NCI-H526 treated with DMSO at 0.1 percent for 48 hours (cell line): ENCODE results near the gene PHYKPL.
"Not testable (repeated sequence)": the region's sequence is repeated elsewhere in the genome, so short reads cannot be mapped to it uniquely, and the experiment has no call there.

Experiments
- DNase-seq: peaks from one replicate; lab custom pipeline; 2025; lab: John Stamatoyannopoulos, UW

The PHYKPL gene

GRCh38 chr5:178239626-178240301, 7.2 kb upstream of the PHYKPL start:
- not testable (repeated sequence) for DNase-seq

GRCh38 chr5:178238711-178239592, 6.3 kb upstream of the PHYKPL start:
- DNase-seq, result no peak

- DNase-seq, result no peak
Measured at GRCh38 chr5:178238313-178238635, 5.7 kb upstream of the PHYKPL start.

GRCh38 chr5:178237431-178238312, 5.1 kb upstream of the PHYKPL start:
- no peak for DNase-seq

- DNase-seq, result no peak
Measured at GRCh38 chr5:178236679-178237078, 4.1 kb upstream of the PHYKPL start.

GRCh38 chr5:178236126-178236525, 3.5 kb upstream of the PHYKPL start:
- DNase-seq, result no peak

GRCh38 chr5:178235588-178235974, 3.0 kb upstream of the PHYKPL start:
- no peak for DNase-seq

- DNase-seq, result no peak
Measured at GRCh38 chr5:178234750-178235587, 2.4 kb upstream of the PHYKPL start.

GRCh38 chr5:178234121-178234749, 1.6 kb upstream of the PHYKPL start:
- no peak for DNase-seq

GRCh38 chr5:178232920-178233429, 373 bp upstream of the PHYKPL start:
- DNase-seq, result no peak

GRCh38 chr5:178231539-178232123, 971 bp downstream of the PHYKPL start:
- DNase-seq, result no peak

- DNase-seq, result no peak
Measured at GRCh38 chr5:178230879-178231538, 1.6 kb downstream of the PHYKPL start.

GRCh38 chr5:178229861-178230260, 2.7 kb downstream of the PHYKPL start:
- DNase-seq, result no peak

GRCh38 chr5:178229111-178229510, 3.5 kb downstream of the PHYKPL start:
- not testable (repeated sequence) for DNase-seq

- no peak for DNase-seq
Measured at GRCh38 chr5:178228609-178229008, 4.0 kb downstream of the PHYKPL start.

GRCh38 chr5:178227929-178228328, 4.7 kb downstream of the PHYKPL start:
- no peak for DNase-seq

GRCh38 chr5:178227138-178227659, 5.4 kb downstream of the PHYKPL start:
- no peak for DNase-seq

- DNase-seq, result no peak
Measured at GRCh38 chr5:178225174-178225573, 7.4 kb downstream of the PHYKPL start.

- no peak for DNase-seq
Measured at GRCh38 chr5:178224403-178224802, 8.2 kb downstream of the PHYKPL start.
